GM06990 (cell line): ENCODE data around the gene NTM.

Source experiments
- DNase-seq: peaks from one replicate; pipeline ENCODE4 v3.0.0-alpha.2; 2011; ENCODE audit not compliant: insufficient read length; ENCODE audit errors: extremely low read depth
- H3K27me3 ChIP-seq: replicated peaks from 2 replicates; pipeline ENCODE4 v1.6.0; 2011; ENCODE audit warnings: low read length; ENCODE audit not compliant: control insufficient read depth, insufficient read depth
- H3K36me3 ChIP-seq: 2 replicates; pipeline ENCODE4 v1.5.1; 2011; ENCODE audit warnings: low read length; ENCODE audit not compliant: control insufficient read depth, insufficient read depth
- H3K4me3 ChIP-seq: replicated peaks from 2 replicates; pipeline ENCODE4 v1.5.1; 2011; ENCODE audit warnings: low read depth, mild to moderate bottlenecking, control low read depth, low read length
- CTCF ChIP-seq: IDR thresholded peaks from 2 replicates; pipeline ENCODE4 v1.5.1; 2011; ENCODE audit warnings: low read length, control low read depth, mild to moderate bottlenecking, inconsistent platforms; ENCODE audit not compliant: insufficient read depth, poor library complexity, severe bottlenecking

NTM gene

GRCh38 chr11:131814108-131814507 is 443.7 kb downstream of the NTM start:
- Histone ChIP-seq H3K27me3 (no peaks in the 10 kb centered on the region; the same call in 1 of the 2 replicates), H3K4me3 (no peak overlapping the region), H3K36me3 (no peaks in the 10 kb centered on the region)
- no peak for TF ChIP-seq CTCF
- DNase-seq, result no peak

- TF ChIP-seq CTCF, result no peak
- DNase-seq, result no peak
- no peak overlapping the region for H3K4me3 ChIP-seq
Measured at GRCh38 chr11:131815590-131815989, 445.2 kb downstream of the NTM start.

GRCh38 chr11:131816051-131816450 is 445.6 kb downstream of the NTM start:
- Histone ChIP-seq H3K36me3 (no peaks in the 10 kb centered on the region), H3K27me3 (no peaks in the 10 kb centered on the region; the same call in 1 of the 2 replicates), H3K4me3 (no peak overlapping the region)
- TF ChIP-seq CTCF, result no peak
- no peak for DNase-seq

More at GRCh38 chr11:131815590-131815989, 445.2 kb downstream of the NTM start:
- Histone ChIP-seq H3K27me3 (no peaks in the 10 kb centered on the region; the same call in 1 of the 2 replicates), H3K36me3 (no peaks in the 10 kb centered on the region)

GRCh38 chr11:131817687-131818188 is 447.3 kb downstream of the NTM start:
- Histone ChIP-seq H3K27me3 (no peaks in the 10 kb centered on the region; the same call in 1 of the 2 replicates), H3K4me3 (no peak overlapping the region), H3K36me3 (no peaks in the 10 kb centered on the region)
- DNase-seq, result no peak
- TF ChIP-seq CTCF, result no peak

GRCh38 chr11:131819865-131820264 is 449.4 kb downstream of the NTM start:
- H3K27me3 ChIP-seq, result peaks cover 2% of the 10 kb centered on the region
- H3K4me3 ChIP-seq, result no peak overlapping the region
- no peak for TF ChIP-seq CTCF
- no peak for DNase-seq
- no peaks in the 10 kb centered on the region for H3K36me3 ChIP-seq

- H3K4me3 ChIP-seq, result no peak overlapping the region
- peaks cover 3% of the 10 kb centered on the region for H3K27me3 ChIP-seq
- H3K36me3 ChIP-seq, result no peaks in the 10 kb centered on the region
- no peak for TF ChIP-seq CTCF
- DNase-seq, result no peak
Measured at GRCh38 chr11:131822506-131822905, 452.1 kb downstream of the NTM start.
